HepG2 (cell line): ENCODE data around the gene TMPRSS7. TPM values are rescaled to one million over a fixed set of nuclear protein-coding genes. Genes with fewer than 3 reads are reported as not detected.
A peak's percentile ranks its signal among the peaks of the same experiment; 100 is the strongest.

ENCODE experiments used
- ATF7-NPFF ChIP-seq: sonication (generic); formaldehyde crosslinking; IDR thresholded peaks from 2 replicates; pipeline ENCODE4 v1.8.1; 2023; ENCODE audit warnings: mild to moderate bottlenecking, low read depth, missing genetic modification reagents, moderate library complexity
- CHD4 ChIP-seq: fragments of 200-600 bp; sonication (generic); IDR thresholded peaks from 2 replicates; pipeline ENCODE4 v1.7.0; 2017; ENCODE audit warnings: mild to moderate bottlenecking, low read length, borderline replicate concordance
- ISX ChIP-seq: sonication (generic); formaldehyde crosslinking; conservative IDR thresholded peaks from 2 replicates; pipeline ENCODE4 v1.5.0; 2020; ENCODE audit warnings: missing genetic modification reagents
- KDM2A ChIP-seq: sonication (generic); formaldehyde crosslinking; IDR thresholded peaks from 2 replicates; pipeline ENCODE4 v1.4.0; 2020; ENCODE audit warnings: low read depth, missing genetic modification reagents, borderline replicate concordance
- MYC ChIP-seq: sonication (generic); formaldehyde crosslinking; IDR thresholded peaks from 2 replicates; pipeline ENCODE4 v1.9.0; 2021; ENCODE audit warnings: missing genetic modification reagents, borderline replicate concordance
- PAWR ChIP-seq: sonication (generic); formaldehyde crosslinking; IDR thresholded peaks from 2 replicates; pipeline ENCODE4 v1.4.0; 2020; ENCODE audit warnings: missing genetic modification reagents, mild to moderate bottlenecking, borderline replicate concordance
- SP2 ChIP-seq: sonication (generic); formaldehyde crosslinking; IDR thresholded peaks from 2 replicates; pipeline ENCODE4 v1.5.1; 2020; ENCODE audit warnings: mild to moderate bottlenecking, missing genetic modification reagents
- ZNF224 ChIP-seq: sonication (generic); formaldehyde crosslinking; IDR thresholded peaks from 2 replicates; pipeline ENCODE4 v1.5.0; 2020; ENCODE audit warnings: mild to moderate bottlenecking, missing genetic modification reagents
- ZNF235 ChIP-seq: sonication (generic); formaldehyde crosslinking; IDR thresholded peaks from 2 replicates; pipeline ENCODE4 v1.8.1; 2023; ENCODE audit warnings: mild to moderate bottlenecking, missing genetic modification reagents, borderline replicate concordance
- ZNF343 ChIP-seq: sonication (generic); formaldehyde crosslinking; IDR thresholded peaks from 2 replicates; pipeline ENCODE4 v1.4.0; 2020; ENCODE audit warnings: mild to moderate bottlenecking, missing genetic modification reagents
- ZNF567 ChIP-seq: sonication (generic); formaldehyde crosslinking; IDR thresholded peaks from 2 replicates; pipeline ENCODE4 v1.8.1; 2023; ENCODE audit warnings: mild to moderate bottlenecking, missing genetic modification reagents, borderline replicate concordance
- ZNF589 ChIP-seq: sonication (generic); formaldehyde crosslinking; conservative IDR thresholded peaks from 2 replicates; pipeline ENCODE4 v1.8.0; 2022; ENCODE audit warnings: mild to moderate bottlenecking, moderate library complexity, missing genetic modification reagents
- ZNF780A ChIP-seq: sonication (generic); formaldehyde crosslinking; IDR thresholded peaks from 2 replicates; pipeline ENCODE4 v1.8.0; 2022; ENCODE audit warnings: mild to moderate bottlenecking, missing genetic modification reagents, moderate library complexity
- ZNF782 ChIP-seq: sonication (generic); formaldehyde crosslinking; IDR thresholded peaks from 2 replicates; pipeline ENCODE4 v1.4.0; 2020; ENCODE audit warnings: missing genetic modification reagents, mild to moderate bottlenecking, borderline replicate concordance
- polyA plus RNA-seq, 8 experiments: library from polyadenylated mRNA; depleted of rRNA in 3 of 8; stranded (reverse) in 7 of 8; unstranded in 1 of 8; fragments of >200 nt; fragmentation: Illumina TruSeq in 4 of 8; extraction: Trizol in 4 of 8; gene quantifications; 2 replicates each; pipeline versions ENCODE4 v1.2.1 to v1.2.3, GENCODE V29; 2011 to 2016; ENCODE audit warnings: low read depth in 4 of 8, missing spikeins in 1 of 8, mixed read lengths in 1 of 8; ENCODE audit not compliant: insufficient read depth in 1 of 8
- total RNA-seq, 5 experiments: library from RNA; depleted of rRNA; stranded (reverse); fragments of >200 nt; fragmentation: Illumina TruSeq; extraction: Trizol; gene quantifications; 2 replicates each; pipeline ENCODE4 v1.2.3, GENCODE V29; 2016; ENCODE audit warnings: low read depth in 1 of 5
- TF ChIP-seq, protein P1 (sequence below): sonication (generic); formaldehyde crosslinking; IDR thresholded peaks from 2 replicates; pipeline ENCODE4 v1.8.0; 2022; ENCODE audit warnings: mild to moderate bottlenecking, missing genetic modification reagents; ENCODE audit not compliant: insufficient replicate concordance
- TF ChIP-seq, protein P2 (sequence below): sonication (generic); formaldehyde crosslinking; IDR thresholded peaks from 2 replicates; pipeline ENCODE4 v1.5.0; 2020; ENCODE audit warnings: missing genetic modification reagents, mild to moderate bottlenecking, borderline replicate concordance
- TF ChIP-seq, protein P3 (sequence below): IDR thresholded peaks from 2 replicates; pipeline ENCODE4 v1.6.1; 2018; ENCODE audit warnings: missing genetic modification reagents, mild to moderate bottlenecking, missing compliant biosample characterization
- TF ChIP-seq, protein P4 (sequence below): sonication (generic); formaldehyde crosslinking; IDR thresholded peaks from 2 replicates; pipeline ENCODE4 v1.8.1; 2023; ENCODE audit warnings: mild to moderate bottlenecking, inconsistent platforms, moderate library complexity, missing genetic modification reagents, borderline replicate concordance
- TF ChIP-seq, protein P5 (sequence below): sonication (generic); formaldehyde crosslinking; IDR thresholded peaks from 2 replicates; pipeline ENCODE4 v1.8.1; 2023; ENCODE audit warnings: mild to moderate bottlenecking, moderate library complexity, missing genetic modification reagents
- TF ChIP-seq, protein P6 (sequence below): sonication (generic); formaldehyde crosslinking; IDR thresholded peaks from 2 replicates; pipeline ENCODE4 v1.5.1; 2020; ENCODE audit warnings: missing genetic modification reagents, mild to moderate bottlenecking, borderline replicate concordance

TMPRSS7 gene
- total and polyA plus RNA-seq, 2 of the 13 experiments (the other 11 are each of a cell fraction or from before 2014, with no cell fraction given) = not detected

DNA sequence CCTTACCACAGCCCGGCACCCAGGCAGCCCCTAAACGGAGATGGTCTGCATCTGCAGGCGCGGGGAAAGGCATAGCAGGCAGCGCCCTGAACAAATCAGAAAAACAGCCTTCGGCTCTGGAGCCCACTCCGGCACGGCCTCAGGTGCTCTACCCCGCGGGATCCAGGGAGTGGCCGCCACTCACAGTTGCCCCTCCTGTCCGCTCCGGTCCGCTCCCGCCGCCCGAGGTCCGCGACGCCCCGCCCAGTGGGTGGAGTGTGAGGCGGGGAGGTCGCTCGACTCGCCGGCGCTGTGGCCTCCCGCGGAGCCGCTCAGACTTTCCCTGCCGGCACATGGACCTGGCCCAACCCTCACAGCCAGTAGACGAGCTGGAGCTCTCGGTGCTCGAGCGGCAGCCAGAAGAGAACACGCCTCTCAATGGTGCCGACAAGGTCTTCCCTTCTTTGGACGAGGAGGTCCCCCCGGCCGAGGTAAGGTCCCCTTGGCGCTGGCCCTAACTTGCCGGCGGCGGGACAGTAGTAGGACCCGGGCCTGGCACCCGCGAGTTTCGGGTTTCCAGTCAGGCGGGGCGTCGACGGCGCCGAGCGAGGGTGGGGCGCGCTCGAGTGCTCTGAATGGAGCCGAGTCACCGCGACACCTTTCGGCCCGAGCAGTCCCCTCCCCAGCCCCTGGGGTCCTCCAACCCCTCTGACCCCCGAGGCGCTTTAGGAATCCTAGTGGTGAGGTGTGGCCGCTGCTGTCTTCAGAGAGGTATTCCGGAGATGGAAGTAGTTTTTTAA is 51.7 kb downstream of the TMPRSS7 start, which contains the start of gene C3orf52 (continued):
- TF ChIP-seq CHD4 (no peak), ISX (CRISPR knock-in tag) (no peak), ZNF343 (0 out of 2 replicates have a peak, but pooled peaks have one; percentile 34), ZNF224 (CRISPR knock-in tag) (no peak), ZNF782 (CRISPR knock-in tag) (no peak), SP2 (CRISPR knock-in tag) (no peak), KDM2A (CRISPR knock-in tag) (peak; percentile 79; the same call in 1 of the 2 replicates), PAWR (CRISPR knock-in tag) (no peak), ZNF780A (CRISPR knock-in tag) (no peak), ATF7-NPFF (CRISPR knock-in tag) (peak; percentile 92), MYC (CRISPR knock-in tag) (peak; percentile 80; the same call in 1 of the 2 replicates), ZNF235 (no peak), ZNF567 (no peak), ZNF589 (CRISPR knock-in tag) (no peak)
- TF ChIP-seq, protein P1, sequence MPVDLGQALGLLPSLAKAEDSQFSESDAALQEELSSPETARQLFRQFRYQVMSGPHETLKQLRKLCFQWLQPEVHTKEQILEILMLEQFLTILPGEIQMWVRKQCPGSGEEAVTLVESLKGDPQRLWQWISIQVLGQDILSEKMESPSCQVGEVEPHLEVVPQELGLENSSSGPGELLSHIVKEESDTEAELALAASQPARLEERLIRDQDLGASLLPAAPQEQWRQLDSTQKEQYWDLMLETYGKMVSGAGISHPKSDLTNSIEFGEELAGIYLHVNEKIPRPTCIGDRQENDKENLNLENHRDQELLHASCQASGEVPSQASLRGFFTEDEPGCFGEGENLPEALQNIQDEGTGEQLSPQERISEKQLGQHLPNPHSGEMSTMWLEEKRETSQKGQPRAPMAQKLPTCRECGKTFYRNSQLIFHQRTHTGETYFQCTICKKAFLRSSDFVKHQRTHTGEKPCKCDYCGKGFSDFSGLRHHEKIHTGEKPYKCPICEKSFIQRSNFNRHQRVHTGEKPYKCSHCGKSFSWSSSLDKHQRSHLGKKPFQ (CRISPR knock-in tag) = peak; percentile 42
- TF ChIP-seq, protein P2, sequence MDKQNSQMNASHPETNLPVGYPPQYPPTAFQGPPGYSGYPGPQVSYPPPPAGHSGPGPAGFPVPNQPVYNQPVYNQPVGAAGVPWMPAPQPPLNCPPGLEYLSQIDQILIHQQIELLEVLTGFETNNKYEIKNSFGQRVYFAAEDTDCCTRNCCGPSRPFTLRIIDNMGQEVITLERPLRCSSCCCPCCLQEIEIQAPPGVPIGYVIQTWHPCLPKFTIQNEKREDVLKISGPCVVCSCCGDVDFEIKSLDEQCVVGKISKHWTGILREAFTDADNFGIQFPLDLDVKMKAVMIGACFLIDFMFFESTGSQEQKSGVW = no peak
- TF ChIP-seq, protein P3, sequence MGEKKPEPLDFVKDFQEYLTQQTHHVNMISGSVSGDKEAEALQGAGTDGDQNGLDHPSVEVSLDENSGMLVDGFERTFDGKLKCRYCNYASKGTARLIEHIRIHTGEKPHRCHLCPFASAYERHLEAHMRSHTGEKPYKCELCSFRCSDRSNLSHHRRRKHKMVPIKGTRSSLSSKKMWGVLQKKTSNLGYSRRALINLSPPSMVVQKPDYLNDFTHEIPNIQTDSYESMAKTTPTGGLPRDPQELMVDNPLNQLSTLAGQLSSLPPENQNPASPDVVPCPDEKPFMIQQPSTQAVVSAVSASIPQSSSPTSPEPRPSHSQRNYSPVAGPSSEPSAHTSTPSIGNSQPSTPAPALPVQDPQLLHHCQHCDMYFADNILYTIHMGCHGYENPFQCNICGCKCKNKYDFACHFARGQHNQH = peak; percentile 73; the same call in 1 of the 2 replicates
- TF ChIP-seq, protein P4, sequence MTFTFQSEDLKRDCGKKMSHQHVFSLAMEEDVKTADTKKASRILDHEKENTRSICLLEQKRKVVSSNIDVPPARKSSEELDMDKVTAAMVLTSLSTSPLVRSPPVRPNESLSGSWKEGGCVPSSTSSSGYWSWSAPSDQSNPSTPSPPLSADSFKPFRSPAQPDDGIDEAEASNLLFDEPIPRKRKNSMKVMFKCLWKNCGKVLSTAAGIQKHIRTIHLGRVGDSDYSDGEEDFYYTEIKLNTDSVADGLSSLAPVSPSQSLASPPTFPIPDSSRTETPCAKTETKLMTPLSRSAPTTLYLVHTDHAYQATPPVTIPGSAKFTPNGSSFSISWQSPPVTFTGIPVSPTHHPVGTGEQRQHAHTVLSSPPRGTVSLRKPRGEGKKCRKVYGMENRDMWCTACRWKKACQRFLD (CRISPR knock-in tag) = no peak
- TF ChIP-seq, protein P5, sequence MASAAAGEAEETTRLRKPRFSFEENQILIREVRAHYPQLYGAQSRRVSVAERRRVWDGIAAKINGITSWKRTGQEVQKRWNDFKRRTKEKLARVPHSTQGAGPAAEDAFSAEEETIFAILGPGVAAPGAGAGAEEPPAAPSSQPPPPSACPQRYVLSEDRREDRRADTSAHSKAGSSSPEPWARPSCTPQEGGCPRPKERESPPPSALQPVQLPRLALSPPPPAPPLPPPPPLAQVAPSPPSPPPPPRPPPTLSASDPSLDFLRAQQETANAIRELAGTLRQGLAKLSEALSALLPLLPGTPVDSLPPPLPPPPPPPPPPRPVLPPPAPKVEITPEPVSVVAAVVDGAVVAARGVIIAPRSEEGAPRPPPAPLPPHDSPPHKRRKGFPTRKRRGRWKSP (CRISPR knock-in tag) = peak; percentile 52; the same call in 1 of the 2 replicates
- TF ChIP-seq, protein P6, sequence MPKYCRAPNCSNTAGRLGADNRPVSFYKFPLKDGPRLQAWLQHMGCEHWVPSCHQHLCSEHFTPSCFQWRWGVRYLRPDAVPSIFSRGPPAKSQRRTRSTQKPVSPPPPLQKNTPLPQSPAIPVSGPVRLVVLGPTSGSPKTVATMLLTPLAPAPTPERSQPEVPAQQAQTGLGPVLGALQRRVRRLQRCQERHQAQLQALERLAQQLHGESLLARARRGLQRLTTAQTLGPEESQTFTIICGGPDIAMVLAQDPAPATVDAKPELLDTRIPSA (CRISPR knock-in tag) = peak; percentile 66; the same call in 1 of the 2 replicates
